8988T (cell line): ENCODE measurements around the gene SPOCK1.

ENCODE experiments used
- DNase-seq: peaks from one replicate; pipeline ENCODE4 v3.0.0; 2011

The SPOCK1 gene

GRCh38 chr5:137090151-137090550, 409.0 kb downstream of the SPOCK1 start:
- DNase-seq = no peak

GRCh38 chr5:137088175-137088574, 411.0 kb downstream of the SPOCK1 start:
- DNase-seq = no peak

- DNase-seq = no peak
Measured at GRCh38 chr5:137086342-137086741, 412.8 kb downstream of the SPOCK1 start.

- DNase-seq = no peak
Measured at GRCh38 chr5:137085206-137085605, 413.9 kb downstream of the SPOCK1 start.

DNA sequence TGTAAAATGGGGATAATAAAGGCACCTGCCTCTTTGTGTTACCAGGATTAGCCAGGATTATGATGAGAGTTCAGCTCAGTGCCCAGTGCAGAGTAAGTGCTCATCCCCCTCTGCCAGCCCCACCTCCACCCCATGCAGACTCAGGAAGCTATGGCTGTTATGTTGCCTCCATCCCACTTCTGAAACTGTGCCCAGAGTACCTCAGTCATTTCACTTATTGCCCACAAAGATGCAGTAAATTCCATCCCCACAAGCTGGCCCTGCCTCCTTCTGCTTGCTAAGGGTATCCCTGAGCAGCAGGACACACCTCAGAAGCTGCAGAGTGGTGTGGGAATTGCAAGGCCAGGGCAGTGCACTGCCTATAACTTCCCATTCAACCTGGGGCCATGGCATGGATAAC, 415.1 kb downstream of the SPOCK1 start:
- DNase-seq = no peak

DNA sequence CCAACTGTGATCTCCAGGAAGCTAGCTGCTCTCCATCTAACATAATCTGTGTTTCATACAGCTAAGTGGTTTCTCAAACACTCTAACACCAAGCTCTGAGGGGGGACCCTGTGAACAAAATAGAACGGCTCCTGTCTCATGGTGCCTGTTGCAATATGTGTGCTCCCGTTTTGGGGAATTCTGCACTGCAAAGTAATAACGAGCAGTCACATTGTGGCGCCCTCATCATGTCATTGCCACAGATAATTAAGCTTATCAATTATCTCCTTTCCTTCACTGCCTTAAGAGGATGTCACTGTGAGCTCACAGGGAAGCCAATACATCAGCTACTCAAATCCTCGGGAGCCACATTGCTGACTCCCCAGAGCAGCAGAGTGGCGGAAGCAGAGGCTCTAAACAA, 416.2 kb downstream of the SPOCK1 start:
- DNase-seq = no peak

GRCh38 chr5:137078171-137078665, 420.9 kb downstream of the SPOCK1 start:
- no peak for DNase-seq

DNA sequence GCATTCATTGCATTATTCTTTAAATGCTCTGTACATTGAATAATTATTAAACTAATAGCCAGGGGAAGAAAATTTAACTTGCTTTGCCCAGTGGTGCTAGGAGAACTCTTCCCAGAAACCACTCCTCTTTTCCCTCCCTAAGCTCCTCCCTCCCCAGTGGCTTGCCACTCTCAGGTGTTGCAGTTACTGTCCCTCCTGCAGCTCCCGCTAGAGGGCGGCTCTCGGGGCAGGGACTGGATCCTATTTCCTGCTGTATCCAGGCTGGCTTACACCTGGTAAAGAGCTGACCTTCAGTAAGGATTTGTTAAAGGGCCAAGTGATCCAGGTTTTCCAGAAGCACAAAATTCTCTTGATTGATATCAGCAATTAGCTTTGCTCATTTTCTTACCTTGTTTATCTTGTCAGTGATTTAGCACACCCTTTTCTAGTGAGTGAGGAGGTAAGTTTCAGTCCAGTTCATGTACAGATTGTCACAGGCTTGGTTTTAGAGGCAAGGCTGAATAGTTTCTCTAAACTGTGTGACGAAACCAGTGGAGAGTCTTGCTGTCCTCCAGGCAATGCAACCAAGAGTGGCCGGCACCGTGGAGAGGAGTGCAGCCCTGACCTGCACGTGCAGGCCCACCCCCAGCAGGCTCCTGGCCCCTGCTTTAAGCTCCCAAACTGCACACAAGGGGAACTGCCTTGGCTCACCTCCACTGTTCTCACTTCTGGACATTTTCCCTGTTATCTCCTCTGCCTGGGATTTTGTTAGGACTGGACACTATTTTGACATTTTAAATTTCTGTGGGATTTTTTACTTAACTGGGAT, 423.8 kb downstream of the SPOCK1 start:
- peak; percentile 16 for DNase-seq

GRCh38 chr5:137073189-137073588, 425.9 kb downstream of the SPOCK1 start:
- DNase-seq = no peak

DNA sequence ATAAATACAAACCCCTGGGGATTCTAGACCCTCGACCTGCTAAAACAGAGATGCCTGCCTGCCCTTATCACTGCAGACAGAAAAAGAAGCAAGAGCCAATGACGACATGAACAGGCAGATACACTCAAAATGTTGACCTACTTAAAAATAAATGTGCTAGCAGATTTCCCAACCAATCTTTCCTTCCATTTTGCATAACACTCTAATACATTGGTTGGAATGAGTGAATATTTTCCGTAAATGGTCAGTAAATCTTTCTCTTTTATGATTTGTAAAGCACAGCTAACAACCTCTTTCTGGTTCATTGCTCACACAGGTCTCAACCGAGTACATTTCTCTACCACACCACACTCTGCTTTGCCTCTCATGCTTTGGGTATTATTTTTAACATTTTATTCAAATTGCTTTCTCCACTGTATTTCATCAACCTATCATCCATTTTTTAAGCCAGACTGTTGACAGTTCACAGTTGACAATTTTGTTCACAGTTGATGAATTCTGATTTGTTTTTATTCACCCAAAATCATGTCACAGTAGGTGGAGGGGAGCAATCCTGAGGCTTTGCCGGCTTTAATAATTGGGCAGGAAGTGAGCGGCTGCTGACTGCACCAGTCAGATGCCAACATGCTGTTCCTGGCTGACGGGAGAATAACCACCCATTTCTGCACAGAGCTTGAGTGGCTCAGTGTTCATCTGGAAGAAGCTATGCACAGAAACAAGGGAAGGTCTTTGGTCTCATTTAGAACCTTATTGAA, 426.6 kb downstream of the SPOCK1 start:
- no peak for DNase-seq

- no peak for DNase-seq
Measured at GRCh38 chr5:137071931-137072330, 427.2 kb downstream of the SPOCK1 start.

- DNase-seq = no peak
Measured at GRCh38 chr5:137071526-137071925, 427.6 kb downstream of the SPOCK1 start.

GRCh38 chr5:137070521-137070920, 428.6 kb downstream of the SPOCK1 start:
- DNase-seq = no peak

GRCh38 chr5:137069358-137069757, 429.8 kb downstream of the SPOCK1 start:
- DNase-seq = no peak

GRCh38 chr5:137061382-137061781, 437.7 kb downstream of the SPOCK1 start:
- DNase-seq = no peak

GRCh38 chr5:137058089-137058488, 441.0 kb downstream of the SPOCK1 start:
- DNase-seq = no peak

DNA sequence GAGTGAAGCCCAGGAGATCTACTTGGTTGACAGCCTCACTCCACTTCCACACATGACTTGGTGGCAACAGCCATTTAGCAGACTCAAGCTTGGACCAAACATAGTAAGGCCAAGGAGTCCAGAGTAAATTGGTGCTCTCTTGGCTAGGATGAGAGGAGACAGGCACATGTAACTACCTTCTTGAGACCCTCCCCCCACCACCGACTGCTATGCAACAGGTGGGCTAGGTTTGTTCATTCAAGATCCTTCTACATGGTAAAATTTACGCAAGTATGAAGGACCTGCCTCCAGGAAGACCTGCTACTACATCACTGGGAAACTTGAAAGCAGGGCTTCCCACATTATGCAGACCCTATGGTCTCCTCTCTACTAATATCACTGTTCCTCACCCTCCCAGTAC, 442.4 kb downstream of the SPOCK1 start:
- DNase-seq = no peak

- DNase-seq = no peak
Measured at GRCh38 chr5:137055271-137055872, 443.8 kb downstream of the SPOCK1 start.

- no peak for DNase-seq
Measured at GRCh38 chr5:137054792-137055191, 444.3 kb downstream of the SPOCK1 start.

- DNase-seq = no peak
Measured at GRCh38 chr5:137054335-137054734, 444.8 kb downstream of the SPOCK1 start.

GRCh38 chr5:137051161-137051560, 448.0 kb downstream of the SPOCK1 start:
- DNase-seq = no peak

DNA sequence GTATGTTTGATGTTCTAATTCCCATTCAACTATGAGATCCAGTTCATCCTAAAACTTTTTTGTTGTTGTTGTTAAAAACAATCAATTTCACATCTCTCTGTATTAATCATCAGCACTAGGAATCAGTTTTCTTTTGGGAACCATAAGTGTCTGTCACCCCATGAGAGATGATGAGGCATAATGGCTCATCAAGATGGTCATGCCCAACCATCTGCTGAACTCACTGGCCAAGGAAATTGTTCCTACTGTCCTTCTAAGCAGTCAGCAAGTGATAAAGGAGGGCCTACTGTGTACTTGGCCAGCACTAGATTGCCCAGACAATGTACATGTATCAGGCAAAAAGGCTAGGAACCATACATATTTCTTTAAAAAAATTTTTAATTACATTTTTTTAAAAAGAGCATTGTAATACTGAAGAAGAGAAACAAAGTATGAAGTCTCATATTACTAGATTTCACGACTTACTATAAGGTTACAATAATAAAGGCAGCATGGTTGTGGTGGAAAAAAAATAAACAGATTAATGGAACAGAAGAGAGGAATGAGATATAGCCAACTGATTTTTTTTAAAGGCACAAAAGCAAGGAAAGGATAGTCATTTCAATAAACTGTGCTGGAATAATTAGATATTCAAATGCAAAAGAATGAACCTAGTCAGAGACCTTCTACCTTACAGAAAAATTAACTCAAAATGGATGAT, 458.3 kb downstream of the SPOCK1 start:
- no peak for DNase-seq

DNA sequence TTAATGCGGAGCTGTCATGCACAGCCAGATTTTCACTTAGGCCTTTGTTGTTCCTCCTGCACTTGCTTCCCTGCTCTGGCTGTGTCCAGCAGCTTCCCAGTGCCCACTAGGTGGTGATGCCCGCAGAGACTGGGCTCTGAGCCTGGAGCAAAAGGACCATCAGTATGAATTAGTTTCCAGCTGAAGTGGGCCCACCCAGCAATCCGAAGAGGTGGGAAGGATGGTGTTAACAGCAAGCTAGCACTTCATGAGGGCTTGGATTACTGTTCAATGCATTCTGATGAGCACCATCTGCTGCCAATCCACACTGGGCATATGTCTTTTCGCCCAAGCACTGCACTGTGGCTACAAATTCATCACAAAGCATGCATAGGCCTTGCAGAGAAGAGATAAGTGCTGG, 459.1 kb downstream of the SPOCK1 start:
- DNase-seq = no peak
